GM12873 (cell line): ENCODE measurements around the gene CNTN1.

Experiments
- TF ChIP-seq, protein P1 (sequence below): IDR thresholded peaks from 2 replicates; pipeline ENCODE4 v1.5.1; 2012; ENCODE audit warnings: low read depth, mild to moderate bottlenecking, moderate library complexity, low read length, control low read depth; ENCODE audit not compliant: insufficient read depth; ENCODE audit errors: missing control alignments

Gene CNTN1

DNA sequence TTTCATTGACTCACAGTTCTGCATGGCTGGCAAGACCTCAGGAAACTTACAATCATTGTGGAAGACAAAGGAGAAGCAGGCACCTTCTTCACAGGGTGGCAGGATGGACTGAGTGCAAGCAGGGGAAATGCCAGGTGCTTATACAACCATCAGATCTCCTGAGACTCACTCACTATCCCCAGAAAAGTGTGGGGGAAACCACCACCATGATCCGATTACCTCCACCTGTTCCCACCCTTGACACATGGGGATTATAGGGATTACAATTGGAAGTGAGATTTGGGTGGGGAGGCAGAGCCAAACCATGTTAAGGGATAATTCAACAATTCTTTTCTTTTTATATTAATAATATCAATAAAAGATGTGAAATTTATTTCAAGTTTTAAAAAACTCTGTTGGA lies 34.1 kb downstream of the CNTN1 start:
- TF ChIP-seq, protein P1, sequence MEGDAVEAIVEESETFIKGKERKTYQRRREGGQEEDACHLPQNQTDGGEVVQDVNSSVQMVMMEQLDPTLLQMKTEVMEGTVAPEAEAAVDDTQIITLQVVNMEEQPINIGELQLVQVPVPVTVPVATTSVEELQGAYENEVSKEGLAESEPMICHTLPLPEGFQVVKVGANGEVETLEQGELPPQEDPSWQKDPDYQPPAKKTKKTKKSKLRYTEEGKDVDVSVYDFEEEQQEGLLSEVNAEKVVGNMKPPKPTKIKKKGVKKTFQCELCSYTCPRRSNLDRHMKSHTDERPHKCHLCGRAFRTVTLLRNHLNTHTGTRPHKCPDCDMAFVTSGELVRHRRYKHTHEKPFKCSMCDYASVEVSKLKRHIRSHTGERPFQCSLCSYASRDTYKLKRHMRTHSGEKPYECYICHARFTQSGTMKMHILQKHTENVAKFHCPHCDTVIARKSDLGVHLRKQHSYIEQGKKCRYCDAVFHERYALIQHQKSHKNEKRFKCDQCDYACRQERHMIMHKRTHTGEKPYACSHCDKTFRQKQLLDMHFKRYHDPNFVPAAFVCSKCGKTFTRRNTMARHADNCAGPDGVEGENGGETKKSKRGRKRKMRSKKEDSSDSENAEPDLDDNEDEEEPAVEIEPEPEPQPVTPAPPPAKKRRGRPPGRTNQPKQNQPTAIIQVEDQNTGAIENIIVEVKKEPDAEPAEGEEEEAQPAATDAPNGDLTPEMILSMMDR: no peak

DNA sequence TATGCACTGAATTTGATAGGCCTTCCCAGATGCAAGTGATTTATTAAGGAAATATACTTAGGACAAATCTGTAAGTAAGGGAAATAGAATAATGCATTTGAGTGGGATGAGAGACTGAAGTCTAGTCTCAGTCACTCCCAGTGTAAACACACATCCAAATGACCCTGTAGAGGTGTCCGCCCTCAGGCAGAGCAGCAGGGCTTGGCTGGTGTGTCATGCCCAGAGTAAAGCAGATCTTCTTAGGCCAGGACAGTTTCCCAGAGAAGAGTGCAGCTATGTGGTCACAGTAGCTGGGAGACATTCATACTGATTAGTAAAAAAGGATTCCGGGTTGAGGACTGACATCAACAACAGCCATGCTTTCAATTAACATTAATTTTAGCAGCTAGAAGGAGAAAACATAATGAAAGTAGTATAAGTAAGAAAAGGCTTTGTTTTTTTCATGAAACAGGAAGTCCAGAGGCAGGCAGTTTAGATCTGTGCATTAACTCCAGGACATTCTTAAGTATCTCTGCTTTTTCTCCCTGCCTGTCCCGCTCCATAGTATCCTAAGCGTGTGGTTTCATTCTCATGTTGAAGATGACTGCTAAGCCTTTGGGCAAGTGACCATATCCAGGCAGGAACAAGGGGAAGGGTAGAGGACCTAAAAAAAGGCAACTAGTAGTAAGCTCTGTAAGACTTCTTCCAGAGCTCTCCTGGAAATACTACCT lies 35.7 kb downstream of the CNTN1 start:
- TF ChIP-seq, protein P1: no peak

DNA sequence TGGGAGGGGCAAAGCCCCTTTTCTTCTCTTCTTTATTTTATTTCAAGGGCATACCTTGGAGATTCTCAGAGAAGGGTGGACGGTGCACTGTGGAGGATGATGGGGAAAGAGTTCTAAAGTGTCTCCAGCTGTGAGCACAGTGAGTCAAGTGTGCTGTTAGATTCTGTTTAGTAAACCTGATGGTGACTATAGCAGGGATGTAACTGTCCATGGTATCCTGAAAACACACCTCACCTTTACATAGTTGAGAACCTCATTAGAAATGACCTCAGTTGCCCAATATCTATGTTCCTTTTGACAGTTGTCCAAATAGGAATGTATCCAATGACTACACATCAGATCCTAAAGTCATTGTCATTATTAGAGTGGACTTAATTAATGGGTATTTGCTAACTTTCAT lies 38.0 kb downstream of the CNTN1 start:
- TF ChIP-seq, protein P1: no peak

DNA sequence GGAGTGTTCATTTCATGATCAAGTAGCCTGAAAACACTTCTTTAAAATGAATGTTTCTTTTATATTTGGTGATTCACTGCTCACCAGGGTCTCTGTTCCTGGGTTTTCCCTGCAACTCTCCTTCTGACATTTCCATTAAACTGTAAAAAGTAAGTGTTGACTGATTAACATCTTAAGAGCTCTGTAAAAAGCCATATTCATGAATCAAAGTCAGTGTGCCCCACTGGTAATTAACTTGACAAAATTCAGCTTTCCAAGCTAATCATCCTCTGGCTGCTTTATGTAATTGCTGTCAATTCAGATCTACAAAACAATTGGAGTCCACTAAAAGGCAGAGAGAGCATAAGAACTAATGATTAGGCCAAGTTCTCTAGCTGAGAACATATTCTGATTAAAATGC lies 41.6 kb downstream of the CNTN1 start:
- TF ChIP-seq, protein P1: no peak

DNA sequence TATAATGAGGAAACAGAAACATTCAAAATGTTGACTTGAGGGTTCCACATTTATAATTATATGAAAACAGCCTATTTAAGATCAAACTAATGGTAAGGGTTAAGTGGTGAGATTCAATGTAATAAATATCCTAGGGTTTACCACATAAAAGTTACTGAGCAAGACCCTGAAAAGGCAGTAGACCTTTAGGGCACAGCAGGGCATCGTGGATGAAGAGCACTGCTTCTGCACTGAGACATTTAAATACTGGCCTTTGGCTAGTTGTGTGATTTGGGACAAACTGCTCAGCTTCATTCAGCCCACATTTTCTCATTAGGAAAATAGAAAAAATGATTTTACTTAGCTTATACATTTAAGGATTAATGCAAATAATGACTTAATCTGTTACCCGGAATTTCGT lies 42.0 kb downstream of the CNTN1 start:
- TF ChIP-seq, protein P1: no peak

DNA sequence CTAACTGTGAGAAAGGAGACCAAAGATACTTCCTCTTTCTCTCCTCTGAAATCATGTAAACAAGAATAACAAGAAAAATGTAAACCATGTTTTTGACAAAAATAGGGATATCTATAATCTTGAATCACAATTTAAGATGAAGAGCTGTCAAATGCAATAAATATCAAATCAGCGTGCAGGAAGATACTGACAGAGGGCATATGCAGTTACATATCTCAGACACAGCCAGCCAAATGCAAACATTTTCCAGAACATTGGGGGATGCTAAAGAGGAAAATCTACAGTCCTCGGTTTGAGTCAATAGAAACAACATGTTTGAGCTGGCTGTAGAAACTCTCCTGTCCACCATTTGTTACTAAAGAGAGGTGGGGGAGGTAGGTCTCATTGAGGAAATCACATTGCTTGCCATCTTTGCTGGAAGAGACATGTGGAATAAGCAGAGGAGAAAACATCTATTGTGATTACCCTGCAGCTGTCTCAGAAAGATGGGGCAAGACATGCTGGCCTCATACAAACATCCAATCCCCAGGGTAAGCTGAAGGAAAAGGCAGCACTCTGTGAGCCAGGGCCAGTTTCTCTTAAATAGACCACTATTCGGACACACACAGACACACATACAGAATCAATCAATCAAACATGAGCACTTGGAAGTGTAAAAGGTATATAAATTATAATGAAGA lies 43.5 kb downstream of the CNTN1 start:
- TF ChIP-seq, protein P1: no peak

DNA sequence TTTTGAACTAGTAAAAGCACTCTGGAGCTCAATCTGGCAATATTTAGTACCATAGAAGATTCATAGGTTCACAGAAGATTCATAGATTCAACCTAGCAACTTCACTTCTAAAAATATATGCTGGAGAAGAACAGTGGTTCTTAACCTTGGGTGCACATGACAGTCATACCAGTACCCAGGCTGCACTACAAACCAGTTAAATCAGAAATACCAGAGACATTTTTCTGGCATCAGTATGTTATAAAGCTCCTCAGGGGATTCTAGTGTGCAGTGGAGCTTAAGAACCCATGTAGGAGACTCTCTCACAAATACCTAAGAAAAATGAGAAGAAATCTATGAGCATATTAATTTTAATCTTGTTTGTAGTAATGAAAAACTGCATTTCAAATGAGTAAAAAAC lies 46.6 kb downstream of the CNTN1 start:
- TF ChIP-seq, protein P1: no peak
